Body of pancreas (tissue), 4 donors: ENCODE data around the gene PTK7.

Experiments
- CTCF ChIP-seq, 7 experiments: fragments of 450-650 bp in 4 of 7; fragments of 200-600 bp in 3 of 7; sonication (generic) in 3 of 7; IDR thresholded peaks; one replicate each; pipeline ENCODE4 v1.5.1; 2016 to 2019; ENCODE audit warnings: antibody characterized with exemption in 7 of 7
- POLR2A ChIP-seq, 3 donors: fragments of 450-650 bp; IDR thresholded peaks; one replicate each; pipeline ENCODE4 v1.6.1; 2016; ENCODE audit warnings: antibody characterized with exemption in 3 of 3, mild to moderate bottlenecking in 2 of 3

- TF ChIP-seq POLR2A (IDR thresholded peaks at IDR 0.05), result no peak
- TF ChIP-seq CTCF (IDR thresholded peaks at IDR 0.05), result no peak
These were observed 25.4 kb downstream of the PTK7 start for GRCh38 chr6:43101497-43101896.
